ENCODE measurements around the gene CRYGS. TPM values are rescaled to one million over a fixed set of nuclear protein-coding genes. Genes with fewer than 3 reads are reported as not detected.

The CRYGS gene
- polyA plus RNA-seq, 1 of the 3 experiments (the other 2 are of a cell fraction), result 2.1 TPM

GRCh38 chr3:186519021-186519658, 25.0 kb downstream of the CRYGS start (continued):
- no peak for TF ChIP-seq FOSL2 (IDR thresholded peaks at IDR 0.05; ENCODE audit: borderline replicate concordance, low read depth)

DNA sequence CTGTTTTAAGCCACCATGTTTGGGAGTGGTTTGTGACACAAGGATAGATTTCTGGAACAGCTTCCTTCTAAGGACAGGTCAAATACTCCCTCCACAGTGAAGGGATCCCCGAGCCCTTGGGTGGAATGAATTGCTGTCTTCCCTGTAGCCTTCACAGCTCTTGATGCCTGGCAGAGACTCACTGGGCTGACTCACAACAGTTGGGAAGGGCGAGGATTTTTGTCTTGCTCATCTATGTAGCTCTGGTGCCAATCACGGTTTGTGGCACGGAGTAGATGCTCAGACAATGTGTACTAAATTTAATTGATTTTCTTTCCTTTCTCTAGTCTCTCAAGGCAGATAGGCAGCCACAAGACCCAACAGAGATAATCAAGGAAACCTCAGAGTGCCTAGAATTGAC, 27.0 kb downstream of the CRYGS start:
- peaks cover 0 to 2% of the 10 kb centered on the region in 2 experiments; a peak in 2 of 4 replicates for H3K4me1 ChIP-seq (ENCODE audit: control insufficient read depth in 1 of 2, insufficient read depth in 2 of 2, low read depth in 1 of 2, low read length in 1 of 2)
- H3K27ac ChIP-seq (ENCODE audit: low read depth in 2 of 2, low read length in 1 of 2), result no peak overlapping the region
- H3K27me3 ChIP-seq (ENCODE audit: insufficient read depth), result no peaks in the 10 kb centered on the region; the same call in 1 of the 2 replicates
- ChIA-PET CTCF (interaction anchor here (1.0 to 3.0 kb wide), 3 partner anchors 9 to 235 kb away, joined by 3 to 13 read pairs (median 3); no protein-coding TSS in a partner anchor), POLR2A (no interaction called here)
- no peak for TF ChIP-seq FOXJ3 (CRISPR knock-in tag; IDR thresholded peaks at IDR 0.05)
- TF ChIP-seq JUND (IDR thresholded peaks at IDR 0.05), result no peak
- no peak for TF ChIP-seq FOSL2 (IDR thresholded peaks at IDR 0.05; ENCODE audit: borderline replicate concordance, low read depth)
- no peak for TF ChIP-seq MEF2A (IDR thresholded peaks at IDR 0.05; ENCODE audit: borderline replicate concordance, low read depth)
- TF ChIP-seq IRF3 (IDR thresholded peaks at IDR 0.05; ENCODE audit: low read depth, low read length), result no peak
- no peak for TF ChIP-seq FOXM1 (IDR thresholded peaks at IDR 0.05; ENCODE audit: low read depth)
- no peak for TF ChIP-seq SMC3 (IDR thresholded peaks at IDR 0.05; ENCODE audit: low read depth, low read length)
- TF ChIP-seq, protein P1, sequence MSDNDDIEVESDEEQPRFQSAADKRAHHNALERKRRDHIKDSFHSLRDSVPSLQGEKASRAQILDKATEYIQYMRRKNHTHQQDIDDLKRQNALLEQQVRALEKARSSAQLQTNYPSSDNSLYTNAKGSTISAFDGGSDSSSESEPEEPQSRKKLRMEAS (IDR thresholded peaks at IDR 0.05; ENCODE audit: low read depth), result no peak
- no peak for TF ChIP-seq CHD2 (IDR thresholded peaks at IDR 0.05; ENCODE audit: low read length, partially characterized antibody)
- no peak for TF ChIP-seq RCOR1 (IDR thresholded peaks at IDR 0.05; ENCODE audit: low read length)
- TF ChIP-seq RFX5 (IDR thresholded peaks at IDR 0.05; ENCODE audit: low read length), result no peak
- TF ChIP-seq EP300 (IDR thresholded peaks at IDR 0.05; ENCODE audit: borderline replicate concordance in 1 of 2, low read depth in 1 of 2, low read length in 1 of 2), result no peak
- TF ChIP-seq, protein P2, sequence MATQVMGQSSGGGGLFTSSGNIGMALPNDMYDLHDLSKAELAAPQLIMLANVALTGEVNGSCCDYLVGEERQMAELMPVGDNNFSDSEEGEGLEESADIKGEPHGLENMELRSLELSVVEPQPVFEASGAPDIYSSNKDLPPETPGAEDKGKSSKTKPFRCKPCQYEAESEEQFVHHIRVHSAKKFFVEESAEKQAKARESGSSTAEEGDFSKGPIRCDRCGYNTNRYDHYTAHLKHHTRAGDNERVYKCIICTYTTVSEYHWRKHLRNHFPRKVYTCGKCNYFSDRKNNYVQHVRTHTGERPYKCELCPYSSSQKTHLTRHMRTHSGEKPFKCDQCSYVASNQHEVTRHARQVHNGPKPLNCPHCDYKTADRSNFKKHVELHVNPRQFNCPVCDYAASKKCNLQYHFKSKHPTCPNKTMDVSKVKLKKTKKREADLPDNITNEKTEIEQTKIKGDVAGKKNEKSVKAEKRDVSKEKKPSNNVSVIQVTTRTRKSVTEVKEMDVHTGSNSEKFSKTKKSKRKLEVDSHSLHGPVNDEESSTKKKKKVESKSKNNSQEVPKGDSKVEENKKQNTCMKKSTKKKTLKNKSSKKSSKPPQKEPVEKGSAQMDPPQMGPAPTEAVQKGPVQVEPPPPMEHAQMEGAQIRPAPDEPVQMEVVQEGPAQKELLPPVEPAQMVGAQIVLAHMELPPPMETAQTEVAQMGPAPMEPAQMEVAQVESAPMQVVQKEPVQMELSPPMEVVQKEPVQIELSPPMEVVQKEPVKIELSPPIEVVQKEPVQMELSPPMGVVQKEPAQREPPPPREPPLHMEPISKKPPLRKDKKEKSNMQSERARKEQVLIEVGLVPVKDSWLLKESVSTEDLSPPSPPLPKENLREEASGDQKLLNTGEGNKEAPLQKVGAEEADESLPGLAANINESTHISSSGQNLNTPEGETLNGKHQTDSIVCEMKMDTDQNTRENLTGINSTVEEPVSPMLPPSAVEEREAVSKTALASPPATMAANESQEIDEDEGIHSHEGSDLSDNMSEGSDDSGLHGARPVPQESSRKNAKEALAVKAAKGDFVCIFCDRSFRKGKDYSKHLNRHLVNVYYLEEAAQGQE (IDR thresholded peaks at IDR 0.05; ENCODE audit: low read depth, low read length), result no peak
- no peak for TF ChIP-seq EZH2phosphoT487 (IDR thresholded peaks at IDR 0.05; ENCODE audit: borderline replicate concordance, low read depth)
- TF ChIP-seq TEAD4 (IDR thresholded peaks at IDR 0.05; ENCODE audit: borderline replicate concordance, insufficient read depth), result no peak
- TF ChIP-seq SIN3A (IDR thresholded peaks at IDR 0.05; ENCODE audit: borderline replicate concordance, low read depth, low read length), result no peak
- TF ChIP-seq GATA2 (CRISPR knock-in tag; IDR thresholded peaks at IDR 0.05), result no peak
- TF ChIP-seq CTCF (IDR thresholded peaks at IDR 0.05), result no peak
- no peak for TF ChIP-seq USF2 (IDR thresholded peaks at IDR 0.05; ENCODE audit: borderline replicate concordance, low read depth, low read length)
- no peaks in the 10 kb centered on the region for H3K79me2 ChIP-seq (ENCODE audit: insufficient read depth)
- H3K9ac ChIP-seq, result no peak overlapping the region
- no peaks in the 10 kb centered on the region for H3K9me3 ChIP-seq
- H4K20me1 ChIP-seq (ENCODE audit: insufficient read depth), result no peaks in the 10 kb centered on the region
- H2AFZ ChIP-seq (ENCODE audit: low read depth), result no peak overlapping the region
- H3K4me2 ChIP-seq, result no peak overlapping the region
- no peak overlapping the region for H3K4me3 ChIP-seq (ENCODE audit: low read depth in 2 of 2, low read length in 1 of 2)
- DNase-seq, result no peak
- H3K9me2 ChIP-seq, result no peaks in the 10 kb centered on the region
- H3K36me3 ChIP-seq (replicated peaks in 1 of 2; ENCODE audit: control insufficient read depth in 1 of 2, insufficient read depth in 2 of 2, low read length in 1 of 2), result no peaks in the 10 kb centered on the region
- WGBS (ENCODE audit: low lambda C conversion rate), result 50% methylated on average over 4 of the region's 4 CpGs
- H3F3A ChIP-seq (replicated peaks; ENCODE audit: insufficient read depth), result no peaks in the 10 kb centered on the region
